Activated naive CD4-positive, alpha-beta T cell treated with Interleukin-2 at 50 U/mL for 16 hours (primary cell): ENCODE data around the gene SLC34A1.
"Not testable (repeated sequence)": the region's sequence is repeated elsewhere in the genome, so short reads cannot be mapped to it uniquely, and the experiment has no call there.

Source experiments
- DNase-seq: peaks from one replicate; pipeline ENCODE4 v3.0.0-alpha.2; 2020

Gene SLC34A1, protein sequence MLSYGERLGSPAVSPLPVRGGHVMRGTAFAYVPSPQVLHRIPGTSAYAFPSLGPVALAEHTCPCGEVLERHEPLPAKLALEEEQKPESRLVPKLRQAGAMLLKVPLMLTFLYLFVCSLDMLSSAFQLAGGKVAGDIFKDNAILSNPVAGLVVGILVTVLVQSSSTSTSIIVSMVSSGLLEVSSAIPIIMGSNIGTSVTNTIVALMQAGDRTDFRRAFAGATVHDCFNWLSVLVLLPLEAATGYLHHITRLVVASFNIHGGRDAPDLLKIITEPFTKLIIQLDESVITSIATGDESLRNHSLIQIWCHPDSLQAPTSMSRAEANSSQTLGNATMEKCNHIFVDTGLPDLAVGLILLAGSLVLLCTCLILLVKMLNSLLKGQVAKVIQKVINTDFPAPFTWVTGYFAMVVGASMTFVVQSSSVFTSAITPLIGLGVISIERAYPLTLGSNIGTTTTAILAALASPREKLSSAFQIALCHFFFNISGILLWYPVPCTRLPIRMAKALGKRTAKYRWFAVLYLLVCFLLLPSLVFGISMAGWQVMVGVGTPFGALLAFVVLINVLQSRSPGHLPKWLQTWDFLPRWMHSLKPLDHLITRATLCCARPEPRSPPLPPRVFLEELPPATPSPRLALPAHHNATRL

DNA sequence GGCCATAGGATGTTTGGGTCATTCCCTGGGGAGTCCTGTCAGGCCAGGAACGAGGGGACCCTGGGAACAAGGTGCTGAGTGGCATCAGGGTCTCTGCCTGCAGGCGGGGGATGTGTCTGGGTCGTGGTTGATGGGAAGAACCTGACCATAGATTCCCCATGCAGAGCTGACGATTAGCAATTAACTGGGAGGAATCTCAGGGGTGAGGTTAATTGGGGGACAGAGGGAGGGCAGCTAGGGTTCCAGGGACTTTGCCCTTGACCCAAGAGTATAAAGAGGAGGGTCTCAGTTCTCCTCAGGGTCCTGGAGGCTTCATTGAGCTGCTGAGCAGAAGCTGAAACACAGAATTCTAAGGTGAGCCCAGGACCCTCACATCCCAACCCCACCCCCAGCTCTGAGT lies at the start of gene SLC34A1:
Gene SLC34A1, plus strand, starts transcription at position 301 of the 400 bp plus-strand sequence. CDS start 1,308 bp downstream, outside the sequence.
- DNase-seq, result no peak

DNA sequence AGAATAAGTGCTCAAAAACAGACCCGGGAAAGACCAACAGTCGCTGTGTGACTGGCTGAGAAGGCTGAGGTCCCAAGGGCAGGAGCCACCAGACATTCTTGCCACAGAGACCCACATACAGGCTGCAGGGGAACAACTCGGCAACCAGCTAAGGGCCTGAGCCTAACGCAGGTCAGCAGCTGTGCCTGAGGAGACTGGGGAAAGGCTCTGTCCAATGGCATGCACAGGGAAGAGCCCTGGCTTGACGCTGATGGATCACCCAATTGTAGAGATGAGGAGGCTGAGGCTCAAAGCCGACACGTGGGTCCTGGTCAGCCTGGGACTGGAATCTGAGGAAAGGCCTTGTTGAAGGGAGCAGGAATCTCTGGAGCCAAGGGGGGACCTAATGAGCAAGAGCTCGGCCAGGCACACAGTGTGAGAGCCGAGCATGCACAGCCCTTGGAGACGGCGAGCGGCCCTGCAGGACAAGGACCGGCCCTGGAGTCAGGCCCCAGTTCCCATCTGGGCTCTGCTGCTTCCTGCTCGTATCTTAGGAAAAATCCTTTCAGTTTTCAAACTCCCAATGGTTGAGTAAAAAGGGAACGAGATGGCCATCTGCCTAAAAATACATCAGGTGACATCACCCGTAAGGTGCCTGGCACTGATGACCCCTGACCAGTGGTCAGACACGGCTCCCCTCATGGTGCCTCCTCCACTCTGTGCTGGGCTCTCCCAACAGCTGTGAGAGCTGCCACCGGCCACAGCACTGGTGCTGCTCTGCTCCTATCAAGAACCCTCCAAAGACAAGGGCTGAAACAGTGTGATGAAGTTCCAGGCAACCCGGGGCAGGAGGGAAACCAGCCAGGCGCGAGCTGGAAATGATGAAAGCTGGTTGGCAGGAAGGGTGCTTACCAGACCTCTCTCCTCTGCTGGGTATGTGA lies 49.2 kb upstream of the SLC34A1 start:
- no peak for DNase-seq

DNA sequence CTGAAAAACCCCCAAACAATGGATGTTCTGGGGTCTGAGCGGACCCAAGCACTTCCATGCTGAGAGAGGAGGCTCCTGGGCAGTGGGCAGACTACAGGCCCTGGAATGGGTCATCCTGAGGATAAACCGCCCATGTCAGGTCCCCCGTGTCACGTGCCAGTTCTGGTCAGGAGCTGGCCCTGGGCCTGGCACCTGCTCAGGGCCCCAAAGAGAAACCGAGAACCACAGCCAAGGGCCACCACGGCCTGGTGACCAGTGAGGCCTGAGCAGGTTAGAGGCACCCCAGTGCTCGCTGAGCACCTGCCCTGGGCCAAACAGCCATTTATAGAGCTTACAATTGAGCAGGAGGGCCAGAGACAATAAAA lies 48.6 kb upstream of the SLC34A1 start:
- no peak for DNase-seq

DNA sequence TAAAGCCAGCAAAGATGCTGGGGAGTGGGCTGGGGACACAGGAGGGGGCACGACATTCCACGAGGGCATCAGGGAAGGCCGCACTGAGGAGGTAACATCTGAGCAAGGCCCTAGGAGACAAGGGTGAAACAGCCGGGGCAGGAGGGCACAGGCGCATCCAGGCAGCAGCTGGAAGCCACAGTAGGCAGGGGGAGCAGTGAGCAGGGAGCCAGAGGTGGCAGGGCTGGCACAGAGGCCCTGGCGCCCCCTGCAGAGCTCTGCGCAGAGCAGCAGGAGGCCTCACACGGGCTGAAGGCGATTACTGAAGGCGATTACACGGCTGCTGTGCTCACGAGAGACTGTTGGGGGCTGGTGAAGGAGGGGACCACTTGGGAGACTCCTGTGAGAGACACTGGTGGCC lies 48.1 kb upstream of the SLC34A1 start:
- DNase-seq, result no peak

DNA sequence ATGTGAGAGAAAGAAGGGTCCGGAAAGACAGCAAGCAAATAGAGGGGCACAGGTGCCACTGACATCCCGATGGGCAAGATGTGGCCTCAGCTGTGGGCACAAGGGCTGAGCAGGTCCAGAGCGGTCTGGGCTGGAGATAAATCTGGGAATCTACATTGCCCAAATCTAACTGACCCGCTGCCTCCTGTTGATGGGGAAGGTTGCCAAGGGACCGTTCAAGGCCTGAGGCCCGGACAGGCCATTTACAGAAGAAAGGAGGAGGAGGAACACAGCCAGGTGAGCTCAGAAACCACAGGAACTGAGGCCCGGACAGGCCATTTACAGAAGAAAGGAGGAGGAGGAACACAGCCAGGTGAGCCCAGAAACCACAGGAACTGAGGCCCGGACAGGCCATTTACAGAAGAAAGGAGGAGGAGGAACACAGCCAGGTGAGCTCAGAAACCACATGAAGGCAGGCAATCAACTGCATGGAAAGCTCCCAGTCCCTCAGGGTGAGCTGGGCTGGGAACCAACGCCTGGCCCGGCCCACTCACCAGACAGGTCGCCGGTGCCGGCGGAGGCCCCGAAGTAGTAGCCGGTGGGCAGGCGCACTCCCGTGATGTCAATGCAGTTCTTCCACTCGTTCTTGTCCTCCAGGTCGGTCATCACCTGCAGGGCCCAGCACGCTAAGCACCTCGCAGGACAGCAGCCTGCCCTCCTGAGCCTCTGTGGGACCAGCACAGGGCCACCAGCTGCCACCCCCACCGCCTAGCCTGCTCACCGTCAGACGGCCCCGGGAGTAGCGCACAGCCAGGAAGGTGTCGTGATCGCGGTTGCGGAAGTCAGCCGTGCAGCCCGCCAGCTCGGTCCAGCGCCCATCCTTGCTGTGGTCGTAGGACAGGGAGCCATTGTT lies 47.4 kb upstream of the SLC34A1 start:
- DNase-seq, result no peak

DNA sequence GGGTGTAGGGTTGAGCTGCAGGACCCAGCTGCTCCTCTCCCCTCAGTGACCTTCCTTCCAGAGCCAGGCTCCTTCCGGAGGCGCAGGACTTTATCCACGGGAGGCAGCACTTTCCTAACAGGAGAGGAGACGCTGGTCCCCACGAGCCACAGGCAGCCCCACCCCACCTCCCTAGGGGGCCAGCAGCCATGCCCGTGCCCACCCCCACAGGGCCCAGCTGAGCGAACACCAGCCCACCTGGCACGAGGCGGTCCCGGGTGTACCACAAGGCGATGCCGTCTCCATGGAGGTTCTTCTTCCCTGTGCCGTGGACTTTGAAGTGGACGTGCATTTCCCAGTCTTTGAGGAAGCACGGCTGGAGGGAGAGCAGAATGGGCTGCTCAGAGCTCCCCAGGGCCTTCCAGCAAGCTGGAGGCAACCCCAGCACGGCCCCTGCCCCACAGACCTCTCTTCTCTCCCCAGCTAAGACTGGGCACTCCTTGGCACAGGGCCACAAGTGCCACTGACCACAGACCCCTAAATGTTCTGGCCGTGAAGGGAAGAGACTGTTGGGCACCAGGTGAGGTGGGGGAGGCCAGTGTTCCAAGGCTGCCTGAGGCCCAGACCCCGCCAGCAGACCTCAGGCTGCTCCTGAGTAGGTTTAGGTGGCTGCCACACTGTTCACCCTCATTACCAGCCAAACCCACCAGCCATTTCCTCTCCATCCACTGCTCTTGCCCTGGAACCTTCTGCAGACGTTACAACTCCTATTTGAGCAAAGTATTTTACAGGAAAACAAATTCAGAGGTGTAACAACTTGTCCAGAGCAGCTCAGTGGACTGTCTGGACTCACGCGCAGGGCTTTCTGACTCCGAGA lies 45.8 kb upstream of the SLC34A1 start:
- no peak for DNase-seq

DNA sequence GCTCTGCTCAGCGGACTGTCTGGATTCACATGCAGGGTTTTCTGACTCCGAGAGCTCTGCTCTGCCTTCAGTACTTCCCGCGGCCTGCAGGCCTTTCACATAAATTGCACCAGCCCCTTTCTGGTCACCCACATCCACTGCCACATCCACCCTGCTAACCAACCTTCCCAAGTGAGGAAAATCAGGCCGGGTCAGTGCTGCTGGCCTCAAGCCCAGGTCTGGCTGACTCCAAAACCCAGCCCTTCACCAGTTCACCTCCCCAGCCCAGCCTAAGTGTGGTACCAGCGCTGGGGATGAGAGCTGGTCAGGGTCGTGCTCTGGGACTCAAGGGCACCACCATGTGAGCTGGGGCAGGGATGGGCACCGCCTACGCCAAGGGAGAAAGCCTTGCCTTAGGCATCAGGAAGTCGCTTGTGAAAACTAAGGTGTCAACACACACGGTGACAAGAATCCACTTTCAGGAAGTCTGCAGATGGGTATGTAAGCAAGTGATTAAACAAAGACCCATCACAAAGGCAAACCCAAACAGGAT lies 45.1 kb upstream of the SLC34A1 start:
- no peak for DNase-seq

DNA sequence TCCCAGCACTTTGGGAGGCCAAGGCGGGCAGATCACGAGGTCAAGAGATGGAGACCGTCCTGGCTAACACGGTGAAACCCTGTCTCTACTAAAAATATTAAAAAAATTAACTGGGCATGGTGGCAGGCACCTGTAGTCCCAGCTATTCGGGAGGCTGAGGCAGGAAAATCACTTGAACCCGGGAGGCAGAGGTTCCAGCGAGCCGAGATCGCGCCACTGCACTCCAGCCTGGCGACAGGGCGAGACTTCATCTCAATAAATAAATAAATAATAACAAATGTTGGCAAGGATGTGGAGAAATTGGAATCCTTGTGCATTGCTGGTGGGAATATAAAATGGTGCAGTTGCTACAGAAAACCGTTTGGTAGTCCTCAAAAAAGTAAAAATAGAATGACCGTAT lies 41.2 kb upstream of the SLC34A1 start:
- not testable (repeated sequence) for DNase-seq

DNA sequence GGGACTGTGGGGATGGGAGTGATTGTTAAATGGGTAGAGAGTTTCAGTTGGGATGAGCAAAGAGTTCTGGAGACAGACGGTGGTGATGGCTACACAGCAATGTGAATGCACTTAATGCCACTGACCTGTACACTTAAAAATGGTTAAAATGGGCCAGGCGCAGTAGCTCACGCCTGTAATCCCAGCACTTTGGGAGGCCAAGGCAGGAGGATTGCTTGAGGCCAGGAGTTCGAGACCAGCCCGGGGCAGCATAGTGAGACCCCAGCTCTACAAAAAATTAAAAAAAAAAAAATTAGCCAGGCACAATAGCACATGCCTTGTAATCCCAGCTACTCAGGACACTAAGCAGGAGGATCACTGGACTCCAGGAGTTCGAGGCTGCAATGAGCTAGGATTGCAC lies 40.5 kb upstream of the SLC34A1 start:
- no peak for DNase-seq

DNA sequence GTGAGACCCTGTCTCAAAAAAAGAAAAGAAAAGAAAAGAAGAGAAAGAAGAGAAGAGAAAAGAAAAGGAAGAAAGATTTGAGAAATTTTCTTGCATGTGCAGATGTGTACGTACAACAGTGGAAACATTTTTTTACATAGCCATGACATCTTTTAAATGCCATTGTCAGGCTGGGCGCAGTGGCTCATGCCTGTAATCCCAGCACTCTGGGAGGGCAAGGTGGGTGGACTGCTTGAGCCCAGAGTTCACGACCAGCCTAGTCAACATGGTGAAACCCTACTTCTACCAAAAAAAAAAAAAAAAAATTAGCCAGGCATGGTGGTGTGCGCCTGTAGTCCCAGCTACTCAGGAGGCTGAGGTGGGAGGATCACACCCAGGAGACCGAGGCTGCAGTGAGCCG lies 39.3 kb upstream of the SLC34A1 start:
- DNase-seq, result no peak

DNA sequence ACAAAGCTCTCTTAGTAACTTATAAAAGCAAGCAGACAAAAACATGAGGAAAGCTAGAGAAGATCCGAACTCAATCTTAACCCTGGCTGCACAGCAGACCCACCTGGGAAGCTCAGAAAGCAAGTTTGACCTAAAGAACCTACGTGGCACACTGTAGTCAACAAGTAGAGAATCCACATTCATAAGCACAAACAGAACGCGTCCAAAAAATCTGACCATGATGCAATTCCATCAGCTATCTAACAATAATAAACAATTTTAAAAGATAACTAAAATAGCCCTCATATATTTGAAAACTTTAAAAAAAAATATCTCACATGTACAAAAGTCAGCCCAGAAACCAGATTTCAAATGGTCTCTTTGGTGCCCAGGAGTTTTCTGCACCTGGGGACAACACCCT lies 37.4 kb upstream of the SLC34A1 start:
- DNase-seq, result no peak

DNA sequence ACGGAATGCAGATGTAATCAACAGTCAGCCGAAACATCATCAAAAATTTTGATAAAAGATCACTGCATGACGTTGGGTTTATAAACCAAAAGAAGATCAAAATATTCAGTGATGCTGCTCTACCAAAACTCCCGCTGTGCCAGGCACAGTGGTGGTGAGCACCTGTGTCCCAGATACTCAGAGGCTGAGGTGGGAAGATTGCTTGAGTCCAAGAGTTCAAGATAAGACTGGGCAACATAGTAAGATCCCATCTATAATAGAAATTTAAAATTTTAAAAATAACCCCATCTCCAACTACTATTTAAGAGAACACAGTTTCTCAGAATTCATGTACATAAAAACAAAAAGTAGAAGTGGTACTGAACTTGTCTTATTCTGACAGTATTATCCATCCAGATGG lies 36.5 kb upstream of the SLC34A1 start:
- DNase-seq, result no peak

DNA sequence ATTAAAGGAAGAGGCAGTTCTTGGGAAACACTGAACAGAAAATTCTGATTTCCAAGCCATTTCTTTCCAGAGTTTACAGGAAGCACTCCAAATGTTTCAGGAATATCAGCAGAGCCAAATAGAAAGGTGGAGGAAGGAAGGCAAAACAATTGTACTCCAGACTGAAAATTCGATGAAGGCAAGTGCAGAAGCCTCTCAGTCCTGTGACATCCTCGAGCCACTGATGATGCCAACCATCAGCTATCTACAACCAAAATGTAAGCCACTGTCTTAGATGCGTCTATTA lies 34.9 kb upstream of the SLC34A1 start:
- DNase-seq, result no peak

DNA sequence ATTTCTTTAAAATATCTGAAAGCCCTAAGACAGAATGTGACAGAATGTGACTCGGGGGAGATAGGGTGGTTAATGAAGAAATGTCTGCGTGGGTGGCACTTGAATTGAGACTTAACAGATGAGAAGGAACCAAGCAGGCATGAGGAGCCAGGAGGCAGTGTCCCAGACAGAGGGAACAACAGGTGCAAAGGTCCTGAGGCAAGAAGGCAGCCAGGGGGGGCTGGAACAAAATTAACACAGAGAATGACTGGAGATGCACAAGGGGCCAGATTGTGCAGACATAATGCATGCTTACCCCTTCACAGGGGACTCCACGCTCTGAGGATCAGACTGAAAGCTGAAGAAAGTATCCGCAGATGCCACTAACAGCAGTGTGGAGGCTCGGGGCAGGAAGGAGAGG lies 34.5 kb upstream of the SLC34A1 start:
- no peak for DNase-seq

DNA sequence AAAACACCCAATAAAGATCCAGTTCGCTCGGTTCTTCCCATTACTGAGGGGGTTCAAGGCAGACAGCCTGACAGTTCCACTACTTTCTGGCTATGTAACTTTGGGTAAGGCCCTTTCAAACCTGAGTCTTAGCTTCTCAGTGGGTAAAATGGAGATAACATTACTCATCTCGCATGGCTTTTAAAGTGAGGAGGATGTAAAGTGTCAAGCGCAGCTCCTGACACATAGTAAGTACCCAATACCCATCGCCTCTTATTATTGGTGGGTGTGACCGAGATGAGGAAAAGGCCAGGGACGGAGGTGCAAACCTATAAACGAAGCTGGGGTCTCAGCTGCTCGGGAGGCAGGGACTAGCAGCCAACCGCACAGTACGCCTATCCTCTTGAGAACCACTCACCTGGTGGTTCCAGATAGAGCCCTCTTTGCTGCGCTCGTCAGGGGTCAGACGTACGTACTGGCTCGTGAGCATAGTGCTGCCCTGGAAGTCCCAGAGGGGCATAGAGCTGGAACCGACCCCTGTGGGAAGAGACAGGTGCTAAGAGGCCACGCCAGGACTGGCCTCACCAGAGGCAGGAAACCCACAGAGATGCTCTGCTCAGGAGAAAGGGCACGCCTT lies 33.4 kb upstream of the SLC34A1 start:
- DNase-seq, result no peak

DNA sequence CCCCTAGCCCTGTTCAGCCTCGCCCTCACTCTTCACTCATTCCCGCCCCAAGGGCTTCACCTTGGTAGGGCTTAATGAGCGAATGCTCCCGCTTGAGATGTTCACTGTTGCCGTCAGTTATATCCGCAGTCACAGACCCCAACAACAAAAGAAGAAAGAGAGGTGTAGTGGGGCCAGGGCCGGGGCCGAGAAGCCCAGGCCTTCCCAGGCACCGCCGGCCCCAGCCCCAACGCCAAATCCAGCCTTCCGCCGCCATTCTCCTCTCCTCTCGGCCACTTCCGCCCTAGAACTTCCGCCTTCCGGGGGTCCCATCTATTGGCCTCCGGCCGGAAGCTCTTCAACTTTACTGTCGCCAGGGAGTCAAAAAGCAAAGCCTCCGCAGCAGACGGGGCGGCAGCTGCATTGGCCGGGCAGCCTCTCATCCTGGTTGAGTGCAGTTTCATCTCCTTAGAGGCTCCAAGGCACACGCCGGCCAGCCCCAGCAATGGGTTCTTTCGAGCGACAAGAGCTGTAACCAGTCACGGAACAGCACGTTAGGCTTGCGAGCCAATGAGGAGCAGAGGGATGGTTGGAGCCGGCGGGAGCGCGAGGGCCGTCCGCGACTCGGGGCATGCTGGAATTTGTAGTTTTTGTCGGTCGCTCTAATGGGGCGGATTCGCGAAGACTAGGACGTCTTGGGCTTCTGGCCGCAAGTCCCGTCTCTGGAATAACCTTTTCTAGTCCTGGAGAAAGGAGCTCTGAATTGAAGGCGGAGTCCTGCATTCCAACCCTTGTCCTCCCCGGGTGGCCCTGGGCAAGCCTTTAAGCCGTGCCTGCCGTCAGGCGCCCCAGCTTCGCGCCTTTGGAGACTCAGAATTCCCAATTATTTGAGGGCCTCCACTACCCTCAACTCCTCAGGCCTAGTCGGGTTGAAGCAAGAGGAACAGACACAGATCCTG lies 32.6 kb upstream of the SLC34A1 start, which contains the start of gene LMAN2:
Gene LMAN2, minus strand, starts transcription at position 277 of the 938 bp plus-strand sequence. Its CDS starts 21 bp downstream, at position 256.
- DNase-seq, result peak; percentile 91

DNA sequence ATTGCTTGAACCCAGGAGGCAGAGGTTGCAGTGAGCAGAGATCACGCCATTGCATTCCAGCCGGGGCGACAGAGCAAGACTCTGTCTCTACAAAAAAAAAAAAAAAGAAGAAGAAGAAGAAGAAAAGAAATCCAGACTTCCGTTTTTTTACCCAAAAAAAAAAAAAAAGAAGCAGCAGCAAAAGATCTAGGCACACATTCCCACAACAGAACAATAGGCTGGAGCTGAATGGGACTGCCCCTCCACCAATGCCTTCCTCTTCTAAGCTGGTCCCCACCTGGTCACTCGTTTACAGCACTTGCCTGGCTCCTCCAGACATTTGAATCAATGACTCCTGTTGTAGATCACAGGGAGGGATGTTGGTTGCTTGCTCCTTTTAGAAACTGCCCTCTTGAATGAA lies 31.1 kb upstream of the SLC34A1 start:
- no peak for DNase-seq

DNA sequence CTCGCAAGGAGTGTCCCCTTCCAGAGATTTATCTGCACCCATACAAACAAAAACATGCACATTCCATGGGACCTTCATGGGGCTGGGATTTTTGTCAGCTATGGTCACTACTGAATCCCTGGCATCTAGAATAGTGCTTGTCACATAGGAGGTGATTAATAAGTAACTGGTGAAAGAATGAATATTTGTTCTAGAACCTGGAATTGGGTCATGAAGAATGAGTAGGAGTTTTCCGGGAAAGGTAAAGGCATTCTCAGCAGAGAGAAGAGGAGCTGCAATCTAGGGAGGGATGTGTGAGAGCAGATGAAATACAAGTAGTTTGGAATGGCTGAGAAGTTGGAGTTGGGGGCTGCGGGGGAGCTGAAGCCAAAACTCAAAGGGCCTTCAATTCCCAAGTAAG lies 30.0 kb upstream of the SLC34A1 start:
- no peak for DNase-seq

DNA sequence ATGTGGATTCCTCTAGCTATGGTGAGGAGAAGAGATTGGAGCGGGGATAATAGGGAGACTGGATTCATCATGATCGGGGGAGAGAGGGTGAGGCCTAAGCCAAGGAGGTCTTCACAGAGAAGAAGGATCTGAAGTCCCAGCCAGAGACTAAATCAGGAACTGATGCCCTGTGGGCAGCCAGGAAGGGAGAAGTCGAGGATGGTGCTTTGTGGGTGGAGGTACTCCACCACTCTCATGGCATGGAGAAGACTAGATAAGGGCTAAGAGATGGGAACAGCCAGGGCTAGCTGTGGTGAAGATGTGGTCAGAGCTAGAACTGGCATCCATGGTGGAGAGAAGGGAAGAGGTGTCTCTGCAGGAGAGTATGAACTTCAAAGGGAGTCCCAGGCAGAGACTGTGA lies 29.5 kb upstream of the SLC34A1 start:
- DNase-seq, result no peak
